GM12878 (cell line): Measurements from ENCODE around the gene EEF1G. TPM values are rescaled to one million over a fixed set of nuclear protein-coding genes. Genes with fewer than 3 reads are reported as not detected.
A peak's percentile ranks its signal among the peaks of the same experiment; 100 is the strongest.

Source experiments
- CBX5 ChIP-seq: sonication (generic); IDR thresholded peaks from 2 replicates; pipeline ENCODE4 v1.6.1; 2016; ENCODE audit warnings: low read depth, moderate library complexity, mild to moderate bottlenecking, inconsistent platforms
- IKZF2 ChIP-seq, 2 experiments: fragments of 450-650 bp; IDR thresholded peaks; 2 replicates each; pipeline ENCODE4 v1.6.1; 2017; ENCODE audit warnings: mild to moderate bottlenecking in 2 of 2, moderate library complexity in 2 of 2
- MAX ChIP-seq: IDR thresholded peaks from 2 replicates; pipeline ENCODE4 v1.6.1; 2012; ENCODE audit warnings: low read depth, low read length, improper control_type of control experiment
- STAT1 ChIP-seq: fragments of 450-650 bp; conservative IDR thresholded peaks from 2 replicates; pipeline ENCODE4 v1.6.1; 2014; ENCODE audit warnings: antibody characterized with exemption, mild to moderate bottlenecking
- TBL1XR1 ChIP-seq: IDR thresholded peaks from 2 replicates; pipeline ENCODE4 v1.6.1; 2012; ENCODE audit warnings: low read depth, low read length, improper control_type of control experiment
- ZNF687 ChIP-seq: fragments of 450-650 bp; IDR thresholded peaks from 2 replicates; pipeline ENCODE4 v1.6.1; 2017; ENCODE audit warnings: mild to moderate bottlenecking, moderate library complexity
- ZZZ3 ChIP-seq: IDR thresholded peaks from 2 replicates; pipeline ENCODE4 v1.6.1; 2011; ENCODE audit warnings: low read depth; ENCODE audit not compliant: control insufficient read depth, insufficient read length
- polyA plus RNA-seq, 11 experiments: library from polyadenylated mRNA; depleted of rRNA in 4 of 11; unstranded in 6 of 11; stranded (reverse) in 5 of 11; fragments of >200 nt; fragmentation: Nextera tagmentation in 4 of 11; fragmentation: Illumina TruSeq in 1 of 11; extraction: Ambion mirVana in 4 of 11; extraction: Trizol in 1 of 11; gene quantifications; 1 replicate in 1 of 11; 2 replicates in 10 of 11; pipeline versions ENCODE4 v1.2.1 to v1.2.3, GENCODE V29; 2011 to 2016; ENCODE audit warnings: inconsistent platforms in 2 of 11, missing spikeins in 2 of 11, low read depth in 1 of 11
- total RNA-seq, 4 experiments: library from RNA; depleted of rRNA in 3 of 4; stranded (reverse); fragments of >200 nt in 3 of 4; fragmentation: Illumina TruSeq in 1 of 4; extraction: Trizol in 1 of 4; gene quantifications; 2 replicates each; pipeline versions ENCODE4 v1.2.1 to v1.2.3, GENCODE V29; 2013 to 2021
- TF ChIP-seq, protein P1 (sequence below): fragments of 450-650 bp; conservative IDR thresholded peaks from 2 replicates; pipeline ENCODE4 v1.6.1; 2017; ENCODE audit warnings: mild to moderate bottlenecking, moderate library complexity

Gene EEF1G
- total and polyA plus RNA-seq, 10 of the 15 experiments (the other 5 are each of a cell fraction or from before 2014, with no cell fraction given) = 850 to 2,739 (median 2,277) TPM

- TF ChIP-seq, protein P1, sequence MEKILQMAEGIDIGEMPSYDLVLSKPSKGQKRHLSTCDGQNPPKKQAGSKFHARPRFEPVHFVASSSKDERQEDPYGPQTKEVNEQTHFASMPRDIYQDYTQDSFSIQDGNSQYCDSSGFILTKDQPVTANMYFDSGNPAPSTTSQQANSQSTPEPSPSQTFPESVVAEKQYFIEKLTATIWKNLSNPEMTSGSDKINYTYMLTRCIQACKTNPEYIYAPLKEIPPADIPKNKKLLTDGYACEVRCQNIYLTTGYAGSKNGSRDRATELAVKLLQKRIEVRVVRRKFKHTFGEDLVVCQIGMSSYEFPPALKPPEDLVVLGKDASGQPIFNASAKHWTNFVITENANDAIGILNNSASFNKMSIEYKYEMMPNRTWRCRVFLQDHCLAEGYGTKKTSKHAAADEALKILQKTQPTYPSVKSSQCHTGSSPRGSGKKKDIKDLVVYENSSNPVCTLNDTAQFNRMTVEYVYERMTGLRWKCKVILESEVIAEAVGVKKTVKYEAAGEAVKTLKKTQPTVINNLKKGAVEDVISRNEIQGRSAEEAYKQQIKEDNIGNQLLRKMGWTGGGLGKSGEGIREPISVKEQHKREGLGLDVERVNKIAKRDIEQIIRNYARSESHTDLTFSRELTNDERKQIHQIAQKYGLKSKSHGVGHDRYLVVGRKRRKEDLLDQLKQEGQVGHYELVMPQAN = peak; percentile 59; the same call in 1 of the 2 replicates
- TF ChIP-seq IKZF2 (IDR thresholded peaks at IDR 0.05) = peak; percentile 94 to 96
- peak; percentile 66 for TF ChIP-seq ZNF687
- TF ChIP-seq ZZZ3 = no peak
- TF ChIP-seq STAT1 = no peak
- peak; percentile 87; the same call in 1 of the 2 replicates for TF ChIP-seq TBL1XR1
- TF ChIP-seq CBX5 = no peak
- TF ChIP-seq MAX = 0 out of 2 replicates have a peak, but pooled peaks have one; percentile 49
Observed at GRCh38 chr11:62555464-62556107, 18.1 kb downstream of the EEF1G start (continued).
